ENCODE data around the gene CNPY1. TPM values are rescaled to one million over a fixed set of nuclear protein-coding genes. Genes with fewer than 3 reads are reported as not detected.
A peak's percentile ranks its signal among the peaks of the same experiment; 100 is the strongest.

Gene CNPY1
- total RNA-seq, 4 donors from 2014 or later, result not detected

DNA sequence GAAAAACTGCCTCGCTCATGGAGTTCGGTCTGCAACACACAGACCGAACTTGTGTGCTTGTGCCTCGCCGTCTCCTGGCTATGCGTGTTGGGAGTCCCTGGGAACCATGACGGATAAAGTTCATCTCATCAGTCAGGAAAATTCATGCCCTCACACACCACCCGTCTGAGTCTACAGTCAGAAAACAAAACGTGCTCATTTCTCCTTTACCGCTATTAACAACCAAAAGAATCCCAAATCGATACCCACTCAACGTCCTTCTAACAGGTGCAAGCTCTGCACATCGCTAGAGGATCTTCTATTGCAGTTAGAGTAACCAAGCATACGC, 13.6 kb downstream of the CNPY1 start:
- WGBS, result 34% methylated on average over 13 of the region's 14 CpGs

DNA sequence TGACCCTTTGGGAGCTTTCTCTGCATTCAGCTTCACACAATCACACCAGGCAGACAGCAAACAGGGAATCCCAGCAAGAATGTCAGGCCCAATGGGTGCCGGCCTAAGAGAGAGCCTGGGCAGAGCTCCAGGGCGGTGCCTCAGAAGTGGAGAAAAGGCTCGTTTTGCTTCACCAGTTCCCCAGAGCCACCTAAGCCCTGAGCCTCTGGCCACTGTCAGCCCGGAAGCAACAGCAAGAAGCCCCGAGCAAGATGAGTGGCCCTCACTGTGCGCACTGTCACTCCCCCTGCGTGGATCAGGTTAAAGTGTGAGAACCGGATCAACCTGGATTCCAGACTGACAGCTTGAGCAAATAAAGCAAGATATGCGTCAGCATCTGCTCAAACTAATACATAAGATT, 14.7 kb downstream of the CNPY1 start:
- WGBS, result 18% methylated on average over 9 of the region's 9 CpGs
- H3K27ac ChIP-seq, result no peak overlapping the region
- H3K9me3 ChIP-seq, result no peaks in the 10 kb centered on the region
- TF ChIP-seq POLR2AphosphoS5 (IDR thresholded peaks at IDR 0.05) (no peak), POLR2A (IDR thresholded peaks at IDR 0.05) (no peak), EP300 (IDR thresholded peaks at IDR 0.05) (no peak)
- TF ChIP-seq, protein P1, sequence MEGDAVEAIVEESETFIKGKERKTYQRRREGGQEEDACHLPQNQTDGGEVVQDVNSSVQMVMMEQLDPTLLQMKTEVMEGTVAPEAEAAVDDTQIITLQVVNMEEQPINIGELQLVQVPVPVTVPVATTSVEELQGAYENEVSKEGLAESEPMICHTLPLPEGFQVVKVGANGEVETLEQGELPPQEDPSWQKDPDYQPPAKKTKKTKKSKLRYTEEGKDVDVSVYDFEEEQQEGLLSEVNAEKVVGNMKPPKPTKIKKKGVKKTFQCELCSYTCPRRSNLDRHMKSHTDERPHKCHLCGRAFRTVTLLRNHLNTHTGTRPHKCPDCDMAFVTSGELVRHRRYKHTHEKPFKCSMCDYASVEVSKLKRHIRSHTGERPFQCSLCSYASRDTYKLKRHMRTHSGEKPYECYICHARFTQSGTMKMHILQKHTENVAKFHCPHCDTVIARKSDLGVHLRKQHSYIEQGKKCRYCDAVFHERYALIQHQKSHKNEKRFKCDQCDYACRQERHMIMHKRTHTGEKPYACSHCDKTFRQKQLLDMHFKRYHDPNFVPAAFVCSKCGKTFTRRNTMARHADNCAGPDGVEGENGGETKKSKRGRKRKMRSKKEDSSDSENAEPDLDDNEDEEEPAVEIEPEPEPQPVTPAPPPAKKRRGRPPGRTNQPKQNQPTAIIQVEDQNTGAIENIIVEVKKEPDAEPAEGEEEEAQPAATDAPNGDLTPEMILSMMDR (IDR thresholded peaks at IDR 0.05), result no peak
- H3K27me3 ChIP-seq, result peaks cover 93% of the 10 kb centered on the region
- H3K4me1 ChIP-seq, result peaks cover 15% of the 10 kb centered on the region
- no peaks in the 10 kb centered on the region for H3K36me3 ChIP-seq
- no peak overlapping the region for H3K4me3 ChIP-seq
- peak in 1 of 2 donors; percentile 72 for DNase-seq (ENCODE audit: low spot score in 2 of 2)

More for the DNA sequence above, 13.6 kb downstream of the CNPY1 start:
- TF ChIP-seq POLR2AphosphoS5 (IDR thresholded peaks at IDR 0.05), result no peak
- TF ChIP-seq, protein P1 (IDR thresholded peaks at IDR 0.05), result no peak
- TF ChIP-seq POLR2A (IDR thresholded peaks at IDR 0.05), result no peak
- TF ChIP-seq EP300 (IDR thresholded peaks at IDR 0.05), result no peak
- H3K4me1 ChIP-seq, result peaks cover 15% of the 10 kb centered on the region
- DNase-seq (ENCODE audit: low spot score in 2 of 2), result peak in 1 of 2 donors; percentile 37
- no peaks in the 10 kb centered on the region for H3K9me3 ChIP-seq
- H3K4me3 ChIP-seq, result peak overlapping the region; percentile 27
- H3K27ac ChIP-seq, result no peak overlapping the region
- H3K27me3 ChIP-seq, result peaks cover 93% of the 10 kb centered on the region
- no peaks in the 10 kb centered on the region for H3K36me3 ChIP-seq

DNA sequence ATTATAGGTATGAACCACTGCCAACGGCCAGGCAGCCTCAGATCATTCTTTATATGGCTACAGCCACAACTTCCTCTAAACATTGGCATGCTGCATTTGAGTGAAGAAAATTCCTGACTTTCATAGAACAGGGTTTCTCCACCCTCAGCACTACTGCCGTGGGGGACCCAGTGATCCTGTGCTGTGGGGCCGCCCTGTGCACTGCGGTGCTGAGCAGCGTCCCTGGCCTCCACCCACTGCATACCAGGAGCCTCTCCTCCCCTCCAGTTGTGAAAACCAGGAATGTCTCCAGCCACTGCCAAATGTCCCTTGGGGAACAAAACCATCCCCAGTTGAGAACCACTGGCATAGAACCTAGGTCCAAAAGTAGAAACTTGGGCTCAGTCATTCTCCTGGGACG, 15.8 kb downstream of the CNPY1 start:
- no peak overlapping the region for H3K27ac ChIP-seq
- 45% methylated on average over 6 of the region's 6 CpGs for WGBS
- H3K27me3 ChIP-seq, result peaks cover 88% of the 10 kb centered on the region
- no peak overlapping the region for H3K4me3 ChIP-seq
- H3K9me3 ChIP-seq, result no peaks in the 10 kb centered on the region
- TF ChIP-seq POLR2A (IDR thresholded peaks at IDR 0.05) (no peak), POLR2AphosphoS5 (IDR thresholded peaks at IDR 0.05) (no peak), EP300 (IDR thresholded peaks at IDR 0.05) (no peak)
- TF ChIP-seq, protein P1 (IDR thresholded peaks at IDR 0.05), result no peak
- peak in 1 of 2 donors; percentile 40 for DNase-seq (ENCODE audit: low spot score in 2 of 2)
- H3K4me1 ChIP-seq, result peaks cover 15% of the 10 kb centered on the region
- no peaks in the 10 kb centered on the region for H3K36me3 ChIP-seq

DNA sequence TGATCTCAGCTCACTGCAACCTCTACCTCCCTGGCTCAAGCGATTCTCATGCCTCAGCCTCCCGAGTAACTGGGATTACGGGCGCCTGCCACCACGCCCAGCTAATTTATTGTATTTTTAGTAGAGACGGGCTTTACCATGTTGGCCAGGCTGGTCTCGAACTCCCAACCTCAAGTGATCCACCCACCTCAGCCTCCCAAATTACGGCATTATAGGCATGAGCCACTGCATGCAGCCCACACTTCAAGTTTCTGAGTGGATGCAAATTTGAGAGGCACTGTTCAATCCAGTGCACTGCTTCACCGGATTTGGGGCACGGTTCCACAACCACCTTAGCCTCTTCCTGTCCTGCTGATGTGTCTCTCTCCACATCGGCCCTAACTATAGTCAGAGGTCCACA, 16.5 kb downstream of the CNPY1 start:
- TF ChIP-seq POLR2AphosphoS5 (IDR thresholded peaks at IDR 0.05), result no peak
- TF ChIP-seq, protein P1 (IDR thresholded peaks at IDR 0.05), result no peak
- TF ChIP-seq EP300 (IDR thresholded peaks at IDR 0.05), result no peak
- TF ChIP-seq POLR2A (IDR thresholded peaks at IDR 0.05), result no peak
- DNase-seq (ENCODE audit: low spot score in 2 of 2), result peak in 1 of 2 donors; percentile 56

DNA sequence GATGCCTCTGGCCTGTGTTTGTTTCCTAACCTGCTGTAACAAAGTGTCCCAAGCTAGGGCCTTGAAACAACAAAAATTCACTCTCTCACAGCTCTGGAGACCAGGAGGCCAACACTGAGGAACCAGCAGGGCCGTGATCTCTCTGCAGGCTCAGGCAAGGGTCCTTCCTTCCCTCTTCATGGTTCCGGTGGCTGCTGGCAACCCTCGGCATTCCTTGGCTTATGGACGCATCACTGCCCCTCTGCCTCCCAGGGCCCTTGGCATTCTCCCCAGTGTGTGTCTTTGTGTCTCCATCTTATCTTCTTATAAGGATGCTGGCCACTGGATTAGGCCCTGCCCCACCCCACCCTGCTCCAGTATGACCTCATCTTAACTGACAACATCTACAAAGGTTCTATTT, 17.0 kb downstream of the CNPY1 start:
- Histone ChIP-seq H3K4me1 (peaks cover 15% of the 10 kb centered on the region), H3K27me3 (peaks cover 79% of the 10 kb centered on the region), H3K4me3 (no peak overlapping the region), H3K36me3 (no peaks in the 10 kb centered on the region), H3K27ac (no peak overlapping the region), H3K9me3 (no peaks in the 10 kb centered on the region)
- peak; percentile 21 to 41 for DNase-seq (ENCODE audit: low spot score in 2 of 2)
- TF ChIP-seq POLR2AphosphoS5 (IDR thresholded peaks at IDR 0.05) (no peak), POLR2A (IDR thresholded peaks at IDR 0.05) (no peak), EP300 (IDR thresholded peaks at IDR 0.05) (no peak)
- TF ChIP-seq, protein P1 (IDR thresholded peaks at IDR 0.05), result no peak
- WGBS, result 83% methylated on average over 4 of the region's 4 CpGs

More for the DNA sequence above, 16.5 kb downstream of the CNPY1 start:
- WGBS, result 88% methylated on average over 11 of the region's 11 CpGs
- peaks cover 80% of the 10 kb centered on the region for H3K27me3 ChIP-seq
- H3K4me3 ChIP-seq, result no peak overlapping the region
- H3K9me3 ChIP-seq, result no peaks in the 10 kb centered on the region
- H3K27ac ChIP-seq, result no peak overlapping the region
- H3K4me1 ChIP-seq, result peaks cover 15% of the 10 kb centered on the region
- no peaks in the 10 kb centered on the region for H3K36me3 ChIP-seq

Measured in suprapubic skin (tissue), 4 donors.